RWPE2 (cell line): ENCODE data around the gene OSTM1.
A peak's percentile ranks its signal among the peaks of the same experiment; 100 is the strongest.
"Not testable (repeated sequence)": the region's sequence is repeated elsewhere in the genome, so short reads cannot be mapped to it uniquely, and the experiment has no call there.

Experiments used
- ATAC-seq: fragments of 200-7000 bp; cut with Tn5 transposase; 3 replicates; pipeline ENCODE4 v1.9.1; 2021; ENCODE audit warnings: low read depth
- DNase-seq: peaks from one replicate; pipeline ENCODE4 v3.0.0-alpha.2; 2020; ENCODE audit warnings: low spot score
- H3K27ac ChIP-seq: fragments of 450-650 bp; 2 replicates; pipeline ENCODE4 v1.5.1; 2017; ENCODE audit warnings: mild to moderate bottlenecking; ENCODE audit not compliant: poor library complexity, severe bottlenecking
- H3K27me3 ChIP-seq: fragments of 250-450 bp; sonication (Bioruptor Pico); 2 replicates; pipeline ENCODE4 v1.5.1; 2021; ENCODE audit warnings: mild to moderate bottlenecking, moderate library complexity; ENCODE audit not compliant: insufficient read depth, poor library complexity, severe bottlenecking
- H3K36me3 ChIP-seq: fragments of 250-450 bp; sonication (Bioruptor Pico); 2 replicates; pipeline ENCODE4 v1.5.1; 2020; ENCODE audit warnings: low read depth, mild to moderate bottlenecking, moderate library complexity
- H3K4me1 ChIP-seq: fragments of 250-450 bp; sonication (Bioruptor Pico); 2 replicates; pipeline ENCODE4 v1.5.1; 2021; ENCODE audit warnings: mild to moderate bottlenecking, moderate library complexity; ENCODE audit not compliant: insufficient read depth, poor library complexity, severe bottlenecking
- H3K4me3 ChIP-seq: fragments of 250-450 bp; sonication (Bioruptor Pico); 2 replicates; pipeline ENCODE4 v1.5.1; 2021; ENCODE audit warnings: mild to moderate bottlenecking, moderate library complexity; ENCODE audit not compliant: severe bottlenecking
- H3K9me3 ChIP-seq: fragments of 250-450 bp; sonication (Bioruptor Pico); 2 replicates; pipeline ENCODE4 v1.5.1; 2021; ENCODE audit warnings: mild to moderate bottlenecking, moderate library complexity; ENCODE audit not compliant: severe bottlenecking
- CTCF ChIP-seq: fragments of 450-650 bp; IDR thresholded peaks from one replicate; pipeline ENCODE4 v1.5.1; 2017; ENCODE audit warnings: mild to moderate bottlenecking, moderate library complexity; ENCODE audit not compliant: poor library complexity, severe bottlenecking

OSTM1 gene

GRCh38 chr6:108013787-108014439 is 60.6 kb downstream of the OSTM1 start:
- DNase-seq (no peak), ATAC-seq (no peak)
- Histone ChIP-seq H3K27me3 (no peaks in the 10 kb centered on the region), H3K9me3 (no peaks in the 10 kb centered on the region), H3K27ac (no peak overlapping the region), H3K36me3 (no peaks in the 10 kb centered on the region), H3K4me3 (no peak overlapping the region), H3K4me1 (no peaks in the 10 kb centered on the region)
- TF ChIP-seq CTCF: no peak

- no peak for TF ChIP-seq CTCF
- H3K36me3 ChIP-seq: no peaks in the 10 kb centered on the region
- H3K4me1 ChIP-seq: no peaks in the 10 kb centered on the region
- no peaks in the 10 kb centered on the region for H3K27me3 ChIP-seq
- no peak overlapping the region for H3K4me3 ChIP-seq
- H3K9me3 ChIP-seq: no peaks in the 10 kb centered on the region
- no peak overlapping the region for H3K27ac ChIP-seq
- ATAC-seq (peak; percentile 59), DNase-seq (no peak)
These were observed 64.6 kb downstream of the OSTM1 start for GRCh38 chr6:108009894-108010293.

- H3K27me3 ChIP-seq, ATAC-seq, DNase-seq, H3K4me1 ChIP-seq, H3K9me3 ChIP-seq, H3K4me3 ChIP-seq, H3K27ac ChIP-seq, H3K36me3 ChIP-seq: not testable (repeated sequence)
These were observed 65.3 kb downstream of the OSTM1 start for GRCh38 chr6:108009258-108009657.

- DNase-seq (no peak), ATAC-seq (no peak)
- TF ChIP-seq CTCF: no peak
- Histone ChIP-seq H3K4me3 (no peak overlapping the region), H3K4me1 (no peaks in the 10 kb centered on the region), H3K36me3 (no peaks in the 10 kb centered on the region), H3K27me3 (no peaks in the 10 kb centered on the region), H3K9me3 (no peaks in the 10 kb centered on the region), H3K27ac (no peak overlapping the region)
These were observed 66.2 kb downstream of the OSTM1 start for GRCh38 chr6:108008363-108008762.

GRCh38 chr6:108005961-108006360 is 68.6 kb downstream of the OSTM1 start:
- Histone ChIP-seq H3K36me3 (no peaks in the 10 kb centered on the region), H3K9me3 (no peaks in the 10 kb centered on the region), H3K4me3 (no peak overlapping the region), H3K4me1 (peaks cover 3% of the 10 kb centered on the region), H3K27ac (no peak overlapping the region), H3K27me3 (no peaks in the 10 kb centered on the region)
- TF ChIP-seq CTCF: no peak
- no peak for DNase-seq
- no peak for ATAC-seq
